Peyer's patch (tissue), 4 donors: Measurements from ENCODE around the gene CFAP54.

ENCODE experiments used
- CTCF ChIP-seq, 6 experiments: fragments of 450-650 bp in 4 of 6; fragments of 200-600 bp in 2 of 6; sonication (generic) in 1 of 6; IDR thresholded peaks; one replicate each; pipeline ENCODE4 v1.5.1; 2017 to 2019; ENCODE audit warnings: antibody characterized with exemption in 6 of 6, mild to moderate bottlenecking in 3 of 6, moderate library complexity in 1 of 6
- POLR2A ChIP-seq, 2 donors: fragments of 450-650 bp; IDR thresholded peaks; one replicate each; pipeline ENCODE4 v1.5.1; 2017; ENCODE audit warnings: antibody characterized with exemption in 2 of 2, mild to moderate bottlenecking in 2 of 2, moderate library complexity in 2 of 2

GRCh38 chr12:96471368-96472050, 17.9 kb upstream of the CFAP54 start:
- TF ChIP-seq CTCF (IDR thresholded peaks at IDR 0.05) (no peak), POLR2A (IDR thresholded peaks at IDR 0.05) (no peak)
